Kasumi-1 (cell line): ENCODE data around the gene PALB2.
"Not testable (repeated sequence)": the region's sequence is repeated elsewhere in the genome, so short reads cannot be mapped to it uniquely, and the experiment has no call there.

ENCODE experiments used
- DNase-seq, 2 experiments: peaks; one replicate each; lab custom pipeline; 2025; lab: John Stamatoyannopoulos, UW

The PALB2 gene

DNA sequence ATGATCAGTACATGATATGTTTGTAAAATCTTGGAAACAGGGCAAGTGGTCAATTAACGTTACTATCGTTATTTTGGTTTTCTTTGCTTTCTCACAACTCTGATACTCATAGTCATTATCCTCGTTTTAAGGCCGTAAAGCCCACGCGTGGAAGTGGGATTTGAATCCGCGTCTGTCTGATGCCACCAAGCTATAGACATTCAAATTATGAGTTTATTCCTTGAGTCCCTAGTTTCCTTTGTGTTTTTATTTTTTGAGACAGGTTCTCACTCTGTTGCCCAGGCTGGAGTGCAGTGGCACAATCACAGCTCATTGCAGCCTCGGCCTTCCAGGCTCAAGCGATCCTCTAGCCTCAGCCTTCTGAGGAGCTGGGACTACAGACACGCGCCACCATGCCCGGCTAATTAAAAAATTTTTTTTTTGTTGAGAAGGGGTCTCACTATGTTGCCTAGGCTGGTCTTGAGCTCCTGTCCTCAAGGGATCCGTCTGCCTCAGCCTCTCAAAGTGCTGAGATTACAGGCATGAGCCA, 1.2 kb upstream of the PALB2 start:
- no peak for DNase-seq

DNA sequence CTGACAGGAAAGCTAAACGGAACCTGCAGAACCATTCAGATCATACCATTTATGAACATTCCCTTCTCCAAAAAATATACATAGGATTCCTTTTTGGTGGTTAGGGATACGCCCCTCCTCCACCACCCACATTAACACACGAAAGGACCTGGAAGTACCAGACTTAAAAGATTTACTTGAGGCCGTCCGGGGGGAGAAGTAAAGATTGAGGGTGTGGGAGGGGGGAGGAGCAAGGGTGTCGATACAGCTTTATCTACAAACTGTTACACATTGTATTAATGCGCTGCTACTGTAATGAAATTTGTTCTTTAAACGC, 537 bp downstream of the PALB2 start:
- DNase-seq, result no peak

DNA sequence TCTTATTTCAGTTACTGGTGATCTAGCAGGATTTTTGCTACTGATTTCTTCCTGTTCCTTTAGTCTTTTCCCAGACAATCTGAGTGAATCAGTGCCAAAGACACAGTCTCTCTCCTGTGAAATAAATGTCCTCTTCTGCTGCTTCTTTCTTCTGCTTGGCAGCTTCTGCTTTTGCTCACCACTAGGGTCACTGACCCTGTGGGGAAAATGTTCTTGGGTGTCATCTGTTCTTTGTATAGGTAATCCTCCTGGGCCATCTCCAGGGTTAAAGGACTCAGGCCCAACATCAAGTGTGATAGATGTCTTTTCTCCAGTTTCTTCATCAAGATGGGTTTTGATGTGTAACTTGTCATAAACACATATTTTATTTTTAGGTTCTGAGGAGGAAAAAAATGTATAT, 5.2 kb downstream of the PALB2 start:
- DNase-seq, result peak; percentile 0 to 4

DNA sequence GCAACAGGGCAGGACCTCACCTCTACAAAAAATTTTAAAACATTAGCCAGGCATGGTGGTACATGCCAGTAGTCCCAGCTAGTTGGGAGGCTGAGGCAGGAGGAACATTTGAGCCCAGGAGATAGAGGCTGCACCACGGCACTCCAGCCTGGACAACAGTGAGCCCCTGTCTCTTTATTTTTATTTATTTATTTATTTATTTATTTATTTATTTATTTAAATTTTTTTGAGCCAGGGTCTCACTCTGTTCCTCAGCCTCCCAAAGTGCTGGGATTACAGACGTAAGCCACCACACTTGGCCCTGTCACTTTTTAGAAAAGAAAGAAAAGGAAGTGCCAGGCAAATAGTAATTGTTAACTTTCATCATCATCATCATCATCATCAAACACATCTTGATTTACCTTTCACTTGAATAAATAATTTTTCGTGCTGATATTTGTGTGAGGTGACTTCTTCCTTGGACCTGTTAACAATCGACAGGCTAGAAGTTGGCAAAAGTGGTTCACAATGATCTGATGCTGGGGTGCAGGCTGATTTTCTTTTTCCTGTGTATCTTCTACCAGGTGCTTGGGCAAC, 6.6 kb downstream of the PALB2 start:
- no peak for DNase-seq

DNA sequence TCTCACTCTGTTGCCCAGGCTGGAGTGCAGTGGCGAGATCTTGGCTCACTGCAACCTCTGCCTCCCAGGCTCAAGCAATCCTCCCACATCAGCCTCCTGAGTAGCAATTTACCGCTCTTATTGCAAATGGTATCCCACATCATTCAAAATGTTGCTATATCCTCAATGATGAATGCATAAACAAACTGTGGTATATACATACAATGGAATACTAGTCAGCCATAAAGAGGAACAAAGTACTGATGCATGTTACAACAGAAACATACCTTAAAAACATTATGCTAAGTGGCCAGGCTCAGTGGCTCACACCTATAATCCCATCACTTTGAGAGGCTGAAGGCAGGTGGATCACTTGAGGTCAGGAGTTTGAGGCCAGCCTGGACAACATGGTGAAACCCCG, 9.2 kb downstream of the PALB2 start:
- DNase-seq, result not testable (repeated sequence)

DNA sequence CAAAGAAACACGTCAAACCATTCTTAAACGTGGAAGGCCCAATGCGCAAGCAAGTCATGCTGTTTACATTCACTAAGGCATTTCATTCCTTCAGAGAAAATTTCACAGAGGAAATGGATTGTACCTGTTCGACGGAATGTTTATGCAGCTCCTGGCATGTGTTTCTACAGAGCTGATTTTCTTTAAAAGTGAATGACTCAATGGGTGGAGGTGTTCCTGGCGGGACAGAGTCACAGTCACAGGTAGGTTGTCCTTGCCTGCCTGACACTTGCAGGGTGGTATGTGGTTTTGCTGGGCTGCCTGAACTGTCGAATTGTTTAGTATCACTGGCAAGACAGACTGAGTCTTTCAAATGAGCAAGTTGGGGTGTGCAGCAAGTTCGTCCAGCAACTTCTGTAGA, 11.6 kb downstream of the PALB2 start:
- DNase-seq, result no peak

DNA sequence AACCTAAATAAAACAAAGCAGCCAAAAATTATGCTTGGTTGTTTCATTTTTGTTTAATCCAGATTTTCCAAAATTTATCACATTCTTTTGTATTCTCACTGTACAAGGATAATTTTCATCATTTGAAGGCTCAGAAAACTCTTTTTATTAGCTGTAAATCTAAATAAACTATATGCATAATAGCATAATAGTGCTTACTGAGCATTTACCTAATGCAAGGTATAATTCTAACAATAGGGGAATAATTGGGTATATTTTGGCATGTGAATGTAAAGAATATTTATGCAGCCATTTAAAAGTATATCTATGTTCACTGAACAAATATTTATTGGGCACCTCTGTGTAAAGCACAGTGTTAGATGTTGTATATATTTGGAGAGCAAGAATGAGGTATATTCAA, 17.0 kb downstream of the PALB2 start:
- DNase-seq, result no peak

DNA sequence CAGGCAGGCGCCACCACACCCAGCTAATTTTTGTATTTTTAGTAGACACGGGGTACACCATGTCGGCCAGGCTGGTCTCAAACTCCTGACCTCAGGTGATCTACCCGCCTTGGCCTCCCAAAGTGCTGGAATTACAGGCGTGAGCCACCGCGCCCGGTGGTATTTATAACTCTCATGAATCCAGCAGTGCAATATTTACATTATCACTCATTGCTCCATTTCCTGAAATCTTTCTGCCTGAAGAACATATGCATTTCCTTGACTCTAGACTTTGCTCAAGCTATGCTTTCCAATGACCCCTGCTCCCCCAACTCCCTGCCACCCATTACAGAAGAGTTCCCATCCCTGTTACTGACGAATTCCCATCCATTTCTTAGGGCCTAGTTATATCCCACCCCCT, 25.3 kb downstream of the PALB2 start:
- DNase-seq, result no peak

DNA sequence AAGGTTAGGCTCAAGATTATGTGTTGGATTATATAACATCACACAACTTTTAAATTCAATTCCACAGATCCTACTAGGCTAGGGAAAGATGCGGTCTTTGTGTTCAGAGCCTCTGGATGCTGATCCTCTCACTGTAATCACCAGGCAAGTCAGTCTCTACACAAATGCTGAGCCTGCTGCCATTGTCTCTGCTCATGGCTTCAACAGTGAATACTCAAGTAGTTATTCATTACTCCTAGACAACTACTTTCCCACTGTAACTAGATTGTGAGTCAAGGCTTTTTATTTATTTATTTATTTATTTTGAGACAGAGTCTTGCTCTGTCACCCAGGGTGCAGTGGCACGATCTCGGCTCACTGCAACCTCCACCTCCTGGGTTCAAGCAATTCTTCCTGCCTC, 29.2 kb downstream of the PALB2 start:
- DNase-seq, result no peak

DNA sequence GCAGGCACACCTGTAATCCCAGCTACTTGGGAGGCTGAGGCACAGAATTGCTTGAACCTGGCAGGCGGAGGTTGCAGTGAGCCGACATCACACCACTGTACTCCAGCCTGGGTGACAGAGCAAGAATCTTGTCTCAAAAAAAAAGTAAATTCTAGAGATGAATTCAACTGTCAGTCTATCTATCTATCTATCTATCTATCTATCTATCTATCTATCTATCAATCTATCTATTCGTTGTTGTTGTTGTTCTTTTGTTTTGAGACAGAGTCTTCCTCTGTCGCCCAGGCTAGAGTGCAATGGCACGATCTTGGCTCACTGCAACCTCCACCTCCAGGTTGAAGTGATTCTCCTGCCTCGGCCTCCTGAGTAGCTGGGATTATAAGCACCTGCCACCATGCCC, 30.2 kb downstream of the PALB2 start:
- not testable (repeated sequence) for DNase-seq

DNA sequence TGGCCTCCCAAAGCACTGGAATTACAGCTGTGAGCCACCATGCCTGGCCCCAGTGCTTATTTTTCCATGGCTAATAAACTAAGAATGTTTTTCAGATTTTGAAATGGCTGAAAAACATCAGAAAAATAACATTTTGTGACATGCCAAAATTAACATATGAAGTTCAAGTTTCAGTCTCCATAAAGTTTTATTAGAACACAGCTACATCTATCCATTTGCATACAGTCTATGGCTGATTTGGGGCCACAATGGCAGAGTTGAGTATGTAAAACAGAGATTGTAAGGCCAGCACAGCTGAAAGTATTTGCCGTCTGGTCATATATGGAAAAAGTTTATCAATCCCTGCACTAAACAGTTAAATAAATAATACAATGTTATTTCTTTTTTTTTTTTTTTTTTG, 31.2 kb downstream of the PALB2 start:
- no peak for DNase-seq

DNA sequence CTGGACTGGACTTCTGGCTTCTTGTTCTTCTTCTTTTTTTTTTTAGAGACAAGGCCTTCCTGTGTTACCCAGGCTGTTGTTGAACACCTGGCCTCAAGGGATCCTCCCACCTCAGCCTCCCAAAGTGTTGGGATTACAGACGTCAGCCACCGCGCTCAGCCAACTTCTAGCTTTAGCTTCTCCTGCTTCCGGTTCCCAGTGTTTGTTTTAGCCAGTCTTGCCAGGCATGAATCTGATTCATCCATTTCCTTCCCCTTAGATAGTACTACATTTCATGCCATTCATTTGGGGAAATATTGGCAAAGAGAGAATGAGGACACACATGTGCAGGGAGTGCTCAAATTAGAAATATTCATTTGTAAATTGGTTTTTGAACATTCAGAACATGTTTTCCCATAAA, 32.9 kb downstream of the PALB2 start:
- DNase-seq, result no peak

DNA sequence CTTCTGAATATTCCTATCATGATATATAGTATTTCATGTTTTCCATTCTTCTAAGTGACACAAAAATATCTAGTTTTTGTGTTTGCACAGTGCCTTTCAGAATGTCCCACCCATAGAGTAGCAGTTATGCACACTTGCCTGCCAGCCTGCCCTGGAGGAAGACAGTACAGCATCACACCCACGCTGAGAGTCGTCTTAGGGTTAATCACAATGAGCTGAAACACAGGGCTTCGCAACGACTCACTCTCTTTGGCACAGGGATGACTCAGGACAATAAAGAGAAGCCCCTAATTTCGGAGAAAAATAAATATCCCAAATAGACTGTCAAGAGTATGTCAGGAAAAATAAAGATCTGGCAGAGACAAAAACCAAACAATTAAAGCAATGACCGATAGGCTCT, 33.4 kb downstream of the PALB2 start:
- no peak for DNase-seq

DNA sequence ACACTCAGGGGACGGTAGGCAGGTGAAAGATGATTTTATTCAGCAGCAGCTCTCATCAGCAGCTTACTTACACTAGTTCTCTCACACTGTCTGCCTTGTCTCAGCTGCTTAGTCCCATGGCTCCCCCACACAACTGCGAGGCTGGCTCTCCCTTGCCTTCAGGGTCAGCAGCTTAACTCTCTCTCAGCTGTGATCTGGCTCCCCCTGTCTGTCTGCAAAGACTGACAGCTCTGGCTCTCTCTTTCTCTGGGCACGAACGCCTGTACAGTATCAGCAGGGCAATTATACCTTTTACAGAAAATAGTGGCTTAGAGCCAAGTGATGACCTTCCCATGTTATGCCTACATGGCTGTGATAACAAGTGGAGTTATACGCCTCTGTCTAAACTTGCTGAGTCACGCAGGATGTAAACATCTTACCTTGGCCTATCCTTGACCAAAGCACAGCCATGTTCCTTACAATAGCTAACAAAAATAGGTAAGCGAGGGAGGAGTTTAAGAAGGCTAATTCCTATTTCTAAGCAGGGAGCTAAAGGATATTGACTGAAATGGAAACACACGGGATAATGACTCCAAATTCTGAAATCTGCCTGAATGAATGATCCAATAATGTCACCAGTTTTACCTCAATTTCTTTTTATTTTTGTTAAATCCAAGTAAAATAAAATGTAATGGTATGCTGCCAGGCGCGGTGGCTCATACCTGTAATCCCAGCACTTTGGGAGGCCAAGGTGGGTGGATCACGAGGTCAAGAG, 43.9 kb downstream of the PALB2 start:
- peak; percentile 49 to 53 for DNase-seq

DNA sequence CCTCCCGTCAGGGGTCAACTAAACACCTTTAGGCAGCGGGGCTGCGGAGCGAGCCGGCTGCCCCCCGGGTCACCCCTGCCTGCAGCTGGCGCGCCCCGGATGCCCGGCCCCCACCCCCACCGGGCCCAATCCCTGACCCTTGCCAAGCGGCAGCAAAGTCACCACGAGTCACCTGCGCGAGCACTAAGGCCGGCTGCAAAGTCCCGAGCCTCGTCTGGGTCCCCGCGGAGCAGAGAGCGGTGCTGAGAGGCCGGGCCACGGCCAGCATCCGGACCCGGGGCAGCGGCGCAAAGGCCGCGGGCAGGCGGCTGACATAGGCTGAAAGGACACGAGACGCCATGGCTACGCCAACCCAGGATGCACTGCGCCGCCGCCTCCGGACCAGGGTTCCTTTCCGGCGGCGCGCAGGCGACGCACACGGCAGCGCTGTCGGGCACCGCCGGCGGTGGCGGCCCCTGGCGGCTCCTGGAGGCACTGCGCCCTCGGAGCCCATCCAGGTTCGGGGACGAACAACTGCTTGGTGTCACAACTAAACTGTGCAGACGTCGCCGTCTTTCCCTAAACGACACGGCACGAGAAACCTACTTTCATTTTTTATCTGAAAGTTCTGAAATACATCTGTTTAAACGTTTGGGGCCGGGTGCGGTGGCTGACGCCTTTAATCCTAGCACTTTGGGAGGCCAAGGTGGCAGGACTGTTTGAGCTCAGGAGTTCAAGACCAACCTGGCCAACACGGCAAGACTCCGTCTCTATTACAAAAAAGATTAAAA, 45.0 kb downstream of the PALB2 start, which contains the start of gene NDUFAB1:
Gene NDUFAB1, minus strand, starts transcription at position 366 of the 770 bp plus-strand sequence. Its CDS starts 26 bp downstream, at position 340.
- peak; percentile 57 to 59 for DNase-seq

DNA sequence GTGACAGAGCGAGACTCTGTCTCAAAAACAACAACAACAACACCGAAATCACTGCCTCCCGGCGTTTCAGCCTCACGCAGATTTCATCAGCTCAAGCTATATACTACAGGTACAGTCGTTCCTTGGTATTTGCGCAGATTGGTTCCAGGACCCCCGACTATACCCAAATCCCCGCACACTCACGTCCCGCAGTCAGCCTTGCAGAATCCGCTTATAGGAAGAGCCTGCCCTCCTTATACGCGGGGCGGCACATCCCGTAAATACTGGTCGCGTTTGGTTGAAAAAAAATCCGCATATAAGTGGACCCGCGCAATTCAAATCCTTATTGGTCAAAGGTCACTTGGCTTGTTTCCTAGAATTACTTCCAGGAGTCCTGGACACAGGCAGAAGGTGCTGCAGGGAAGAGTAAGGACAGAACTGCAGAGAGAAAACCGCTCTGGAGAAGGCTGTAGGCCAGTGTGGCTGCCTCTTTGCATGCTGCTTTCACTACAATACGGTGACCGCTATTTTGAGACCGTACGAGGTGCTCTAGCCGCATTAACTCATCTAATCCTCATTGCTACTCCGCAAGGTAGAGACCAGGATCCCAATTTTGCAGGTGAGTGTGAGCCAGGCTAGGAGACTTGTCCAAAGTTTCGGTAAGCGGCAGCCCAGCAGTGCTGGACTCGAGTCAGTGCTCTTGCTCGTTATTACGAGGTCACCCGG, 45.7 kb downstream of the PALB2 start:
- DNase-seq, result no peak

DNA sequence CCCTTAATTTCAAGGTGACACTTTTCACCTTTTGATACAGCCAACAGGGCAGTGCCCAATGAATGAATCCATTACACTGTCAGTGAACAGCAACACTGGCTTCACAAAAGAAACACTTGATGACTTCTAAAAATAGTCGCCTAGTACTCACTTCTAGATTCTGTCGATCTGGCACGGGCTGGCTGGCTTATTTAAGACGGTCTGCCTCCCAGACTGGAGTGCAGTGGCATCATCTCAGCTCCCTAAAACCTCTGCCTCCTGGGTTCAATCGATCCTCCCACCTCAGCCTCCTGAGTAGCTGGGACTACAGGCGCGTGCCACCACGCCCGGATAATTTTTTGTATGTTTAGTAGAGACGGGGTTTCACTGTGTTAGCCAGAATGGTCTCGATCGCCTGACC, 46.9 kb downstream of the PALB2 start:
- no peak for DNase-seq

DNA sequence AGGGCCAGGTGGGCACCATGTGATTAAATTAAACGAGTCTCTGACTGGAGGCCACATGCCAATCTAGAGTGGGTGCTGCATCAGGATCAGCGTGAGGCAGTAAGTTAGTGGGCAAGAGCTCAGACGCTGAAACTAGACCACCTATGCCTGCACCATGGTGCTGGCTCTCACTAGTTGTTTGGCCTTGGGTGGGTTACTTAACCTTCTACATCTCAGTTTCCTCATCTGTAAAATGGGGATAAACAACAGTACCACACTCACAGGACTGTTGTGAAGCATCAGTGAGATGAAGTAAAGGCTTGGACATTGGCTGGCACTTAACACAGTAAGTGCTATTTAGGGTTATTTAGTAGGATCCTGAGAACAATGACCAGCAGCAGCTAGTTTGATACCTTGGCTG, 50.9 kb downstream of the PALB2 start:
- no peak for DNase-seq

DNA sequence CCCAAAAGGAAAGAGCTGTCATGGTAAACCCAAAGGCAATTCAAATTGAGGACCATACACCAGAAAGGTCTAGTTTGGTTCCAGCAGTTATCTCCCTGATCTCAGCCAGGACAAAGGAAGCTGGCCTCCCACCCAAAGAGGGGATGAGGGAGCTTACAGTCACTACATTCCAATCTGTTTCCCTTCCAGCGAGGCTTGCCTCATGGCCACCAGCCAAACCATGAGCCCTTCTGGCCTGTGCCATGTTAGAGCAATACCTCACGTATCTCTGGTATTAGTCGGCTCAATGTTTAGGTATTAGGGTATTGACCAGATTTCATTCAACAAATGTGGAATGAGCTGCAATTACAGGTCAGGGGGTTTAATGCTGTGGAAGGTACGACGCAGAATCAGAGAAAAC, 53.4 kb downstream of the PALB2 start:
- DNase-seq, result no peak

DNA sequence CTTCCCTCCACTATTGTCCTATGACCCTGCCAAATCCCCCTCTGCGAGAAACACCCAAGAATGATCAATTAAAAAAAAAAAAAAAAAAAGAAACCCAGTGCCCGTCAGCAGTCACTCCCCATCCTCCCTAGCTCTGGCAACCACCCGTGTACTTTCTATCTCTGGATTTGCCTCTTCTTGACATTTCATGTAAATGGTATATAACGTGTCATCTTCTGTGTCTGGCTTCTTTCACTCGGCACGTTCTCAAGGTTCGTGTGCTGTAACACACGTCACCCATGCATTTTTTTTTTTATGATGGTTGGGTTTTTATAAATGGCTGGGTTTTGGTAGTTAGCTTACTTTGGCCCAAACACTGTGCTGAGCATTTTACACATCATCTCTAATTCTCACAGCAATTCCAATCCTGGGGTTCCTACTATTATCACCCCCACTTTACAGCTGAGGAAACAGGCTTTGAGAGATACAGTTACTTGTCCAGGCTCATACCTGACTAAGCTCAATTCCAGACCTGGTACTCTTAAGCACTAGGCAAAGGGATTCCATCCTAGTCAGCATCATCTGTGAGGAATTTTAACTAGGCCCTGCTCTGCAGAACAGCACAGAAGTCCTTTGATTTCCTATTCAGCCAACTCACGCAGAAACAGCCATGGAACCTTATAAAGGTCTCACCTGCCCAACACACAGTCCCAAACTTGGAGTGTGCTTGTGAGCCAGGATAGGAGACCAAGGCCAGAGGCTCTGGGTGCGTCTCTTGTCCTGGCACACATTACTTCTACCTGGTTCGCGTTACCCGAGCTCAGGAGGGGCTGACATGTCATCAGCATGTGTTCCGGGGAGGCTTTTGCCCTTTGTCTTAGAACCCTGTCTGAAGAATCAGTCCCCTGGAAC, 56.7 kb downstream of the PALB2 start:
- DNase-seq, result no peak

DNA sequence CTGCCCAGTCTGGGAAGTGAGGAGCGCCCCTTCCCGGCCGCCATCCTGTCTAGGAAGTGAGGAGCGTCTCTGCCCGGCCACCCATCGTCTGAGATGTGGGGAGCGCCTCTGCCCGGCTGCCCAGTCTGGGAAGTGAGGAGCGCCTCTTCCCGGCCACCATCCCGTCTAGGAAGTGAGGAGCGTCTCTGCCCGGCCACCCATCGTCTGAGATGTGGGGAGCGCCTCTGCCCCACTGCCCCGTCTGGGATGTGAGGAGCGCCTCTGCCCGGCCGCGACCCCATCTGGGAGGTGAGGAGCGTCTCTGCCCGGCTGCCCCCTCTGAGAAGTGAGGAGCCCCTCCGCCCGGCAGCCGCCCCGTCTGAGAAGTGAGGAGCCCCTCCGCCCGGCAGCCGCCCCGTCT, 57.8 kb downstream of the PALB2 start:
- not testable (repeated sequence) for DNase-seq
